Activated CD4-positive, alpha-beta T cell treated with anti-CD3 and anti-CD28 coated beads, Interleukin-2, amount 50 U/mL, for 48 hours (primary cell): ENCODE results near the gene F8.
"Not testable (repeated sequence)": the region's sequence is repeated elsewhere in the genome, so short reads cannot be mapped to it uniquely, and the experiment has no call there.

Source experiments
- DNase-seq, 2 experiments: peaks; one replicate each; pipeline ENCODE4 v3.0.0-alpha.2; 2020

F8 gene

GRCh38 chrX:154980330-154981115, 42.0 kb downstream of the F8 start:
- DNase-seq, result peak; percentile 77 to 81

- DNase-seq, result no peak
Observed at GRCh38 chrX:154979629-154980028, 42.9 kb downstream of the F8 start.

DNA sequence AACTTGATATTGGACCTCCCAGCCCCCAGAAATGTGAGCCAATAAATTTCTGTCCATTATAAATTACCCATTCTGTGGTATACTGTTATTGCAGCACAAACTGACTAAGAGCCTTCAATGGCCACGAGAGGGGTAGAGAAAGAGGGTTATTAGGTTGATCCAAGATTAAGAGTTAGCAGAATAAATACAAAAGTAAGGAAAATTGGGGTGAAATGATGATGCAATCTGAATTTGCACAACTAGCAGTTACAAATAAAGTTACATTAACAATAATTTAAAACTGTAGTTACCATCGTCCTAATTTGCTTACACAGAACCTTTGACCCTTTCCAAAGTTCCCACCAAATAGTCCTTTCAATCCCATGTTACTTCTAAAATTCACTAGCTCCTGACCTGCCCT, 54.2 kb downstream of the F8 start:
- no peak for DNase-seq

DNA sequence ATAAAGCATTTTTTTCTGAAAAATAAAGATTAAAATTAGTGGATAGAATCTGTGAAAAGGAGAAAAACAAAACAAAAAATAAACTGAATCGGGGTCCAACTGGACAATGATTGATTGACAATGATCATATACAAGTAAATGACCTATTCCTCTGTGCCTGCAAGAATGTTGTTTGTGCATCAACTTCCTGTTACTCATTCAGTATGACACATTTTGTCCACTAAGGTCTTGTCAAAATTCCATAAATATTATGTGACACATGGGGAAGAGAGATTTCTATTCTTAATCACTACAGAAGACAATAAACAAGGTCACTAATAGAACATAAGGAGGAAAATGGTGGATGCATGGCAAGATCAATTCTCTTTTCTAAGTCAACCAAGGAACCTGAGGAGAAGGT, 54.9 kb downstream of the F8 start:
- DNase-seq, result no peak

- no peak for DNase-seq
Observed at GRCh38 chrX:154961947-154962346, 60.6 kb downstream of the F8 start.

GRCh38 chrX:154955799-154956198, 66.7 kb downstream of the F8 start:
- not testable (repeated sequence) for DNase-seq

DNA sequence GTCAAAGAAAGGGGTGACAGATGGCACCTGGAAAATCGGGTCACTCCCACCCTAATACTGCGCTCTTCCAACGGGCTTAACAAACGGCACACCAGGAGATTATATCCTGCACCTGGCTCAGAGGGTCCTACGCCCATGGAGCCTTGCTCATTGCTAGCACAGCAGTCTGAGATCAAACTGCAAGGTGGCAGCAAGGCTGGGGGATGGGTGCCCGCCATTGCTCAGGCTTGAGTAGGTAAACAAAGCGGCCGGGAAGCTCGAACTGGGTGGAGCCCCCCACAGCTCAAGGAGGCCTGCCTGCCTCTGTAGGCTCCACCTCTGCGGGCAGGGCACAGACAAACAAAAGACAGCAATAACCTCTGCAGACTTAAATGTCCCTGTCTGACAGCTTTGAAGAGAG, 83.3 kb downstream of the F8 start:
- DNase-seq, result not testable (repeated sequence)

GRCh38 chrX:154924771-154925170, 97.8 kb downstream of the F8 start:
- not testable (repeated sequence) for DNase-seq

DNA sequence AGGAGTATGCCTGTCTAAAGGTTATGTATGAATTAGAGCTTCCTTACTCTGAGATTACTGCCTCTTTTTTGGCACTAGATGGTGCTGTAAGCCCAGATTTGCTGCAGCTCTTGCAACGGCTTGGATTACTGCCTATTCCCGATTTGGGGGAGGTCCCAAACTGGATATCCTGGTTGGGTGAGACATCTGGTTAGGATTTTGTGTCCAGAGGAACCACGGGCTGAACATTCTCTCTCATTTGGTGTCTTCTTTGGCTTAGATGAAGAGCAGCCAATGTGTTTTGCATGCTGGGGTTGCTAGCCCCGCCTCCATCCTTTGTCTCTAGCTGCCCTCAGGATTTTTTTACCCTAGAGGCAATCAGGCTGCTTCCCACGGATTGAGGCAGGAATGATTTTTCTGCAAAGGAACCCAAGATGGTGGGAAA, 104.5 kb downstream of the F8 start:
- peak; percentile 12 to 16 for DNase-seq

- no peak for DNase-seq
Observed at GRCh38 chrX:154914052-154914451, 108.5 kb downstream of the F8 start.

DNA sequence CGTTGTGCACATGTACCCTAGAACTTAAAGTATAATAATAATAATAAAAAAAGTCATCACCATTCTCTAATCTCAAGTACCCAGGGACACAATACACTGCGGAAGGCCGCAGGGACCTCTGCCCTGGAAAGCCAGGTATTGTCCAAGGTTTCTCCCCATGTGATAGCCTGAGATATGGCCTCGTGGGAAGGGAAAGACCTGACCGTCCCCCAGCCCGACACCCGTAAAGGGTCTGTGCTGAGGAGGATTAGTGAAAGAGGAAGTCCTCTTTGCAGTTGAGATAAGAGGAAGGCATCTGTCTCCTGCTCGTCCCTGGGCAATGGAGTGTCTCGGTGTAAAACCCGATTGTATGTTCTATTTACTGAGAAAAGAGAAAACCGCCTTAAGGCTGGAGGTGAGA, 112.0 kb downstream of the F8 start:
- DNase-seq, result not testable (repeated sequence)

DNA sequence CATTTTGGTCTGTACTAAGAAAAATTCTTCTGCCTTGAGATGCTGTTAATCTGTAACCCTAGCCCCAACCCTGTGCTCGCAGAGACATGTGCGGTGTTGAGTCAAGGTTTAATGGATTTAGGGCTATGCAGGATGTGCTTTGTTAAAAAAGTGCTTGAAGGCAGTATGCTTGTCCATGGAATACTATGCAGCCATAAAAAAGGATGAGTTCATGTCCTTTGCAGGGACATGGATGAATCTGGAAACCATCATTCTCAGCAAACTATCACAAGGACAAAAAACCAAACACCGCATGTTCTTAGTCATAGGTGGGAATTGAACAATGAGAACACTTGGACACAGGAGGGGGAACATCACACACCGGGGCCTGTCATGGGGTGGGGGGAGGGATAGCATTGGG, 112.5 kb downstream of the F8 start:
- DNase-seq, result not testable (repeated sequence)

GRCh38 chrX:154908821-154909220, 113.7 kb downstream of the F8 start:
- no peak for DNase-seq

DNA sequence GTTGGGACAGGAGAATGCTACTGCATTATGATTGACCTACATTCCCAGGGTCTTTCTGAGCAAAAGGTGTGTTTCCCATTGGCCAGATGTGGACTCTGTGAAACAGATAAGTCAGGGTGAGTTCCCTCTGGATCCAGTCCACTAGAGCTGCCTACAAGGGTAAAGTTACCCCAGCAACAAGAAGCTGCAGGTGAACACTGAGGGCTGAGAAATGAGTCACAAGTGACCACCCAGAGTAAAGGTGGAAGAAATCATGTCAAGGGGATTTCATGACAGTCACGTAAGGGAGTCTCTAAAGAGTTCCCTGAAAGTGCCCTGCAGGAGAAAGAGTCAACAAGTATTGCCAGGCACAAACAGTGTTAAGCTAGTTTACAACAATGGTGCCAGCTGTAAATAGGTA, 120.1 kb downstream of the F8 start:
- no peak for DNase-seq

DNA sequence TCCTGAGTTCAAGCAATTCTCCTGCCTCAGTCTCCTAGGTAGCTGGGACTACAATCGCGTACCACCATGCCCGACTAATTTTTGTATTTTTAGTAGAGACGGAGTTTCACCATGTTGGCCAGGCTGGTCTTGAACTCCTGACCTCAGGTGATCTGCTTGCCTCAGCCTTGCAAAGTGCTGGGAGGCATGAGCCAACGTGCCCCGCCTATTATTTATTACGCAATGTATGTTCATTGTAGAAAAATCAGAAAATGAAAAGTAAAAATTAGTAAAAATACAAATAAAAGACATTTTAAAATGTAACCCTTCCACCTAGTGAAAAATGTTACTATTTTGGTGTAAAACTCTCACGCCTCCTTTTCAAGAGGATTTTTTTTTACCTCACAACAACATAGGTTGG, 122.2 kb downstream of the F8 start:
- DNase-seq, result no peak

DNA sequence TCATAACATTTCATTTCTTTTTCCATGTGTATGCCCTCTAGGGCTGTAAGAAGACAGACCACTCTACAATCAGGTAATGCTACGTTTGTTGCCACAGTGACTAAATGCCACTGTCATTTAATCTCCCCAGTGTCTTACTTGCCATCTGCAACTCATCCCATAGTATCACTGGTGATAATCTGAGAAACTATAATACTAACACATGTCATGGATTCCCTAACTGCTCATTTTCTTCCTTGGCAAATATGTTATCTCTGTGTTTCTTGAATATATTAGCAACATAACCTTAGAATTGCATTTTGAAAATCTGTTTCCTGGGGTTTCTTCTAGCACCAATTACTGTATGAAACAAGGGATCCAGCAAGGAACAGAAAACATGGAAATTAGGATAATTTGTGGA, 130.2 kb downstream of the F8 start:
- no peak for DNase-seq

- no peak for DNase-seq
Observed at GRCh38 chrX:154890990-154891639, 131.4 kb downstream of the F8 start.

DNA sequence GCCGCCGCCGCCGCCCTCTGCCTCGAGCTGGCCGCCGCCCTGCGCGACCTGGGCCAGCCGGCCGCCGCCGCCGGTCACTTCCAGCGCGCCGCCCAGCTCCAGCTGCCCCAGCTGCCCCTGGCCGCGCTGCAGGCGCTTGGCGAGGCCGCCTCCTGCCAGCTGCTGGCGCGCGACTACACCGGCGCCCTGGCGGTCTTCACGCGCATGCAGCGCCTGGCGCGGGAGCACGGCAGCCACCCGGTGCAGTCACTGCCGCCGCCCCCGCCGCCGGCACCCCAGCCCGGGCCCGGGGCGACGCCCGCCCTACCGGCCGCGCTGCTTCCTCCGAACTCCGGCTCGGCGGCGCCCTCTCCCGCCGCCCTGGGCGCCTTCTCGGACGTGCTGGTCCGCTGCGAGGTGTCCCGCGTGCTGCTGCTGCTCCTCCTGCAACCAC, 135.7 kb downstream of the F8 start:
- not testable (repeated sequence) for DNase-seq

GRCh38 chrX:154886069-154886788, 136.3 kb downstream of the F8 start, which contains the start of gene F8A1:
TSS of gene F8A1 (plus strand) at chrX:154886355. CDS start at chrX:154886375, 20 bp downstream.
- DNase-seq, result peak; percentile 59 to 66

DNA sequence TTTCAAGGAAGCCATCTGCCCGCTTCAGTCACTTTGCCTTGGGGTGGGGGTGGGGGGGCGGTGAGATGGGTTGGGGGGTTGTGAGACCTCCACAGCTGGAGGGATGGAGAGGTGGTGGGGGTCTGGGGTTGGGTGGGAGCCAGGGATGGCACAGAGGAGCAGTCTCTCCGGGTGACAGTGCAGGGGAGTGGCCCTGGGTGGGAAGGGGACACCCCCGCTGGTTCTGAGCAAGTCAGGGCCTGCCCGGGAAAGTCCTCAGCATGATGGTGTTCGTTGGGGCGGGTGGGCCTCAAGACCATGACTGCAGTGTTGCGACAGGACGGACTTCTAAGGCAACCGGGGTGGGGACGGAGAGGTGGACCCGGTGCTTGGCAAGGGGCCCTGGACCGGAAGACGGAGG, 137.0 kb downstream of the F8 start:
- peak; percentile 6 to 20 for DNase-seq

- not testable (repeated sequence) for DNase-seq
Observed at GRCh38 chrX:154885057-154885456, 137.5 kb downstream of the F8 start.

DNA sequence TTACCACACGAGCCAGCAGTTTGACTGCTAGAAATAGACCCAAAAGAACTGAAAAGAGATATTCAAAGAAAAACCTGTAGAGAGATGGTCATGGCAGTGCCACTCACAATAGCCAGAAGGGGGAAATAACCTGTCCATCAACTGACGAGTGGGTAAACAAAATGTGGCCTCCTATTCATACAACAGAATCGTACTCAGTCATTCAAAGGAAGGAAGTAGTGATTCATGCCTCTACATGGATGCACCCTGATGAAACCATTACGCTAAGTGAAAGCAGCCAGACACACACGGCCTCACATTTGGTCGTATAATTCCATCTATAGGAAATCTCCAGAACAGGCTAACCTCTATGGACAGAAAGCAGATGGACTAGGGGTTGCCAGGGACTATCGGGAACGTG, 138.5 kb downstream of the F8 start:
- DNase-seq, result not testable (repeated sequence)

GRCh38 chrX:154873329-154873728, 149.2 kb downstream of the F8 start:
- no peak for DNase-seq

- DNase-seq, result not testable (repeated sequence)
Observed at GRCh38 chrX:154868522-154868921, 154.0 kb downstream of the F8 start.
